Measurements from ENCODE around the gene IRF6. TPM values are rescaled to one million over a fixed set of nuclear protein-coding genes. Genes with fewer than 3 reads are reported as not detected.
"Not testable (repeated sequence)": the region's sequence is repeated elsewhere in the genome, so short reads cannot be mapped to it uniquely, and the experiment has no call there.

Gene IRF6
- polyA plus RNA-seq, 4 donors = 0.52 to 22.5 (median 17.6) TPM

GRCh38 chr1:209823143-209824041 lies 17.4 kb upstream of the IRF6 start:
- DNase-seq (ENCODE audit: low read depth in 4 of 4, low spot score in 3 of 4) = no peak

DNA sequence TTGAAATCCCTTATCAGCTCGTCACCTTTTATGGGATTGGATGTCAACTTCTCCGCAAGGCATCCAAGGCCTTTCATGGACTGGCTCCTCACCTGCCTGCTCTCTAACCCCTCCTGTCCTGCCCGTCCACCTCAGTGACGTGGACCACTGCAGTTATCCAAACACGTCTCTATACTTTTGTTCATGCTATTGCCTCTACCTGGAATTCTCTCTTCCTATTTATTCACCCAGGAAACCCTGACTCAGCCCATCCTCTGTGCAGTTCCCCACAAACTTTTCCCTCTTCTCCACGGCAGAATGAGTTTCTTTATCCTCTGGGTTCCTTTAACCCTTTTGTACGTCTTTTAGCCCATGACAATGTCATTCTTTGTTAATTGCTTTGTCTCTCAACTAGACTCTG lies 16.8 kb upstream of the IRF6 start:
- no peak for DNase-seq (ENCODE audit: low read depth in 4 of 4, low spot score in 3 of 4)

DNA sequence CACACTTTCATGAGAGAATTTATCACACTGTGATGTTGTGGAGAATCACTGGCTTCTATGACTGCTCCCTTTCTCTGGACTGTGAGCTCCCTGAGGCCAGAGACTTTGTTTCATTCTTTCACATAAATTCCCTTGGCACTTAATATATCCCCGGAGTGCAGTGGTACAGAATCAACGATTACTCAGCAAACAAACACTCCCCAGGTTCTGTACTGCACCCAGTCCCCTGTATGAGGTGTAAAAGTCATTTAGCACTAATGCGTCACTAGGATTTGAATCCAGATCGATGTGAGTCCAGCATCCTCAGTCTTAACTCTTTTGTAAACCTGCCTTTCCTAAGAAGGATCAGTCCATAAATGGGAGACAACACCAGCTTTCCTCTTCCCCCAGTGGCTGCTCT lies 15.0 kb upstream of the IRF6 start:
- DNase-seq (ENCODE audit: low read depth in 4 of 4, low spot score in 3 of 4) = no peak

- no peak for DNase-seq (ENCODE audit: low read depth in 4 of 4, low spot score in 3 of 4)
Measured at GRCh38 chr1:209819058-209819457, 13.1 kb upstream of the IRF6 start.

GRCh38 chr1:209817691-209818090 lies 11.7 kb upstream of the IRF6 start:
- DNase-seq (ENCODE audit: low read depth in 4 of 4, low spot score in 3 of 4) = no peak

GRCh38 chr1:209816923-209817322 lies 11.0 kb upstream of the IRF6 start:
- no peak for DNase-seq (ENCODE audit: low read depth in 4 of 4, low spot score in 3 of 4)

- DNase-seq (ENCODE audit: low read depth in 4 of 4, low spot score in 3 of 4) = no peak
Measured at GRCh38 chr1:209815931-209816341, 10.0 kb upstream of the IRF6 start.

- no peak for DNase-seq (ENCODE audit: low read depth in 4 of 4, low spot score in 3 of 4)
Measured at GRCh38 chr1:209815490-209815889, 9.5 kb upstream of the IRF6 start.

DNA sequence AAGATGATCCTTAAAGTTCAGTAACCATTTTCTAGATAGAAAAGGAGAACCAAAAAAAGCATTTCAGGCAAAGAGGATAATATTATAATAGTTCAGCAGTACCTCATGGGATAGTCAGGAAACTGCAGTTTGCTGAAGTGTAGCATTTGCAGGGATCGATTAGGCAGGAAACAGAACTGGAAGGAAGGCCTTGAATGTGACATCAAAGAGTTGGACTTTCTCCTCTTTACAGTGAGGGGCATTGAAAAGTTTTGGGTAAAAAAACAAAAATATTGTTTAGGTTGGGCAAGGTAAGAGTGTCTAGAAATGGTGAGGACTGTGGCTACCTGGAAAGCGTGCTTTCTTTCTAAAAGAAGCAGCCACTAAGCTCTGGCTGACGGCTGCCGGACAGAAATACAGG lies 8.0 kb upstream of the IRF6 start:
- no peak for DNase-seq (ENCODE audit: low read depth in 4 of 4, low spot score in 3 of 4)

DNA sequence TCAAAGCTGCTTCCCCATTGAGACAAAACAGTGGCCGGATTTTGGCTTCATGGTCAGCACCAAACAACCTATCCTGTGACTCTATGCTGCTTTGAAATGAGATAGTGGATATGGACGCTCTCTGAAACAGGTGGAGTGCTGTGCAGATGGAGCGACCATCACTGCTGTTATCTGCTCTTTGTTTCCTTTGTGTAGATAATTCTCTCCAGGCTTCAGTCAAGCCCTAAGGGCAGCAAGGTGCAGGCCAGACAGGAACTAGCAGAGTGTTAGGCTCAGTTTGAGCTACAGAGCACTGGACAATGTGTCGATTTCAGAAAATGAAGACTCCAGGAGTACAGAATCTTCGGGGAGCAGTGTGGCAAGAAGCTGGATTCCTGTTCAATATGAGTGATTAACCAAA lies 4.8 kb upstream of the IRF6 start:
- no peak for DNase-seq (ENCODE audit: low read depth in 4 of 4, low spot score in 3 of 4)

GRCh38 chr1:209809611-209810010 lies 3.7 kb upstream of the IRF6 start:
- DNase-seq (ENCODE audit: low read depth in 4 of 4, low spot score in 3 of 4) = no peak

DNA sequence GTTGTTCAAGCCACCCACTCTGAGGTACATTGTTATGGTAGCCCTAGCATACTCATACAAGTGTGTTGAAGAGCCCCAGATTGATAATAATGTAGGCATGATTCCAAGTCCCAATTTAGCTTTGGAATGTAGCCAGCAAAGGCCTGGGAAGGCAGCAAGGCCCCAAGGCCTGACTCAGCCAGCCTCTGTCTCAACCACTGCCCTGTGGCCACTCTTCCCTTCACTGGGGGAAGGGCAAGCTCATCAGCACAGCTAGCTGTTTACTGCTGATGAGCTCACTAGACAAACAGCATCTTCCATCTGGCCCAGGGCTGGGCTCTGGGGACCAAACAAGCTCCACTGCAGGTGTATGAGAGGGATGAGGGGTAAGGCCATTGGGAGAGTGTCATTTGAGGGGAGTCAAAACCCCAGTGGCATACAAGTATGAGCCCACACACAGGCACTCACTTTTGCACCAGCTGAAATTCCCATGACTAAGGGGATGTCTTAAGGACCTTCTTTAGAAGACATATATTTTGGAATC lies 2.2 kb upstream of the IRF6 start:
- DNase-seq (ENCODE audit: low read depth in 4 of 4, low spot score in 3 of 4) = no peak

DNA sequence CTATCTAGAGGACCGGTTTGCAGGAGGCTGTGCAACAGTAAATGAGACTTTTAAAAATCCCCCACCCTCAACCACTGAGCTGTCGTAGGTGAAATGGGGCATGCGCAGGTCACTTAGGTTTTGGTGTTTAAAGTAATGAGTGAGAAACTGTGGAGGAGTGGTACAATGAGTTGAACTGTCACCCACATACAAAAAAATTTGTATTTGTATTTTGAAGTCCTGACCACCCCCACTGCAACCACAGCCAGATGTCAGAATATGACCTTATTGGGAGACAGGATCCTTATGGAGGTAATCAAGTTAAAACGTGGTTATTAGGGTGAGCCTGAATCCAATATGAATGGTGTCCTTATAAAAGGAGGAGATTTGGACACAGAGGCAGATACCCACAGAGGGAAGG lies 1.6 kb upstream of the IRF6 start:
- DNase-seq (ENCODE audit: low read depth in 4 of 4, low spot score in 3 of 4) = no peak

- DNase-seq (ENCODE audit: low read depth in 4 of 4, low spot score in 3 of 4) = no peak
Measured at GRCh38 chr1:209805341-209805781, 581 bp downstream of the IRF6 start.

DNA sequence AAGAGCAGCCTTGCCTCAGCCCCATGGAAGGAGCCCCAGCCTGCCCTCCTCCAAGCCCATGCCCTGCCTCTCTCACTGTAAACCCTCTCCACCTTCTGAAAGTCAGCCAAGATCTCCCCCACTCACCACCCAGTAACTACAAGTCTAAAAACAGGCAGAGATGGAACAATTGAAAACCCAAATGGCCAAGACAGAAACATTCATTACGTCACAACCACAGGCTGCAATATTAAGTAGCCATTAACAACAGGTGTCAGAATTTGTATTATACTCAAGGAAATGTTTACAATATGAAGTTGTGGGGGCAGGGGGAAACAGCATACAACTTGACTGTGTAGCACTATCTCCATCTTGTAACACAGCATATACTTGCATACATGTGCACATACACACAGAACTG lies 2.4 kb downstream of the IRF6 start:
- no peak for DNase-seq (ENCODE audit: low read depth in 4 of 4, low spot score in 3 of 4)

DNA sequence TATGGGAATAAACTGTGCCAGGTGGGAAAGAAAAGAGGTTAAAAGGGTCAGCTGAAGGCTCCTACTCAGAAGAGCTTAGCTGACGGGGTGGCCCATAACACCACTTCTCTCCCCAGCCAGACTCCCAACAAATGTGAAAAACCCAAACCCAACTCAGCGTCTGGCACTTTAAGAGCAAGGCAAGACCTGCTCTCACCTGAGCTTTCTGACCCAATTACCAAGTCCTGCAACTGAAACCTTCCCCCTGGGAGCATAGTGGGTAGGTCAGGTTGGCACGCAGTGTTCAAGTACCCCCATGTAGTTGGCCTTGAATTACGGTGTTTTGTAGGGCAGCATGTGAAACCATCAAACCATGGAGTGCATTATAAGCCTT lies 3.2 kb downstream of the IRF6 start:
- DNase-seq (ENCODE audit: low read depth in 4 of 4, low spot score in 3 of 4) = no peak

- DNase-seq (ENCODE audit: low read depth in 4 of 4, low spot score in 3 of 4) = no peak
Measured at GRCh38 chr1:209802117-209802779, 3.7 kb downstream of the IRF6 start.

DNA sequence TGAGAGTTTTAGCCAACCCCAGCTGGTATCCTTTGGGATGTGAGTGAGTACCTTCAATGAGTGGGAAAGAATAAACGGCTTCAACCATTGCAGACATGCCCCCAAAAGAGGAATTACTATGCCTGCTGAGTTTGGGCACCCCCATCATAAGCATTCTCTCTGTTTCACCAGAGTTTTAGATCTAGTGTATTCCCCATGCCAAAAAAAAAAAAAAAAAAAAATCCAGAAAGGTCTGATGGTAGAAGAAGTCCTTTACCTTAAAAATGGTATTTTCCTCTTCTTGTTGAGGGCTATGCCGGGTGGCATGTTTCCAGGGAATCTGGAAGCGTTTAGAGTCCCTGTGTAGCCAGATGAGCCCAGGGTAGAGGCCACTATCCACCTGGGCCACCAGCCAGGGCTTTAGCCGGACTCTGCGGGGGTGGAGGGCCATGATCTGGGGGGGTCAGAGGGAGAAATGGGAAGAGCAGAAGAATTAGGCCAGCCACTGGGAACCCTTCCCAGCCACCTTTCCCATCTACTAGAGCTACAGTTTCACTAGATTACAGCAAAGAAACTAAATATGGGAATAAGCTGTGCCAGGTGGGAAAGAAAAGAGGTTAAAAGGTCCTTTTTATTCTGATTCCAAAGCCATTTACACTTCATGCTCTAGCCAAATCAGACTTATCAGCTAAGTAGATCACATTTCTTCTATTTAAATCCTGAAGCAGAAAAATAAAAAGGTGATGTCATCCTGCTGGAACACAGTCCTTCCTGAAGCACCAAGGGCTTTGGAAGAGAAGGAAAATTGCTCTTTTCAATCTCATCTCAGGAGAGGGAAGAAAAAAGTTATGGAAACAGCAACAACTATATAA lies 4.7 kb downstream of the IRF6 start:
- no peak for DNase-seq (ENCODE audit: low read depth in 4 of 4, low spot score in 3 of 4)

- no peak for DNase-seq (ENCODE audit: low read depth in 4 of 4, low spot score in 3 of 4)
Measured at GRCh38 chr1:209797978-209798639, 7.8 kb downstream of the IRF6 start.

GRCh38 chr1:209793711-209794110 lies 12.2 kb downstream of the IRF6 start:
- not testable (repeated sequence) for DNase-seq (ENCODE audit: low read depth in 4 of 4, low spot score in 3 of 4)
